ENCODE measurements around the gene CHRNA3.
"Not testable (repeated sequence)": the region's sequence is repeated elsewhere in the genome, so short reads cannot be mapped to it uniquely, and the experiment has no call there.

CHRNA3 gene

GRCh38 chr15:78617516-78617915, 3.3 kb downstream of the CHRNA3 start:
- H3K36me3 ChIP-seq (ENCODE audit: control insufficient read depth, insufficient read depth, low read length) = no peaks in the 10 kb centered on the region
- TF ChIP-seq, protein P1, sequence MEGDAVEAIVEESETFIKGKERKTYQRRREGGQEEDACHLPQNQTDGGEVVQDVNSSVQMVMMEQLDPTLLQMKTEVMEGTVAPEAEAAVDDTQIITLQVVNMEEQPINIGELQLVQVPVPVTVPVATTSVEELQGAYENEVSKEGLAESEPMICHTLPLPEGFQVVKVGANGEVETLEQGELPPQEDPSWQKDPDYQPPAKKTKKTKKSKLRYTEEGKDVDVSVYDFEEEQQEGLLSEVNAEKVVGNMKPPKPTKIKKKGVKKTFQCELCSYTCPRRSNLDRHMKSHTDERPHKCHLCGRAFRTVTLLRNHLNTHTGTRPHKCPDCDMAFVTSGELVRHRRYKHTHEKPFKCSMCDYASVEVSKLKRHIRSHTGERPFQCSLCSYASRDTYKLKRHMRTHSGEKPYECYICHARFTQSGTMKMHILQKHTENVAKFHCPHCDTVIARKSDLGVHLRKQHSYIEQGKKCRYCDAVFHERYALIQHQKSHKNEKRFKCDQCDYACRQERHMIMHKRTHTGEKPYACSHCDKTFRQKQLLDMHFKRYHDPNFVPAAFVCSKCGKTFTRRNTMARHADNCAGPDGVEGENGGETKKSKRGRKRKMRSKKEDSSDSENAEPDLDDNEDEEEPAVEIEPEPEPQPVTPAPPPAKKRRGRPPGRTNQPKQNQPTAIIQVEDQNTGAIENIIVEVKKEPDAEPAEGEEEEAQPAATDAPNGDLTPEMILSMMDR (IDR thresholded peaks at IDR 0.05) = no peak
- no peaks in the 10 kb centered on the region for H3K4me1 ChIP-seq
- no peaks in the 10 kb centered on the region for H3K9me3 ChIP-seq (ENCODE audit: control insufficient read depth, low read length)
- H3K4me2 ChIP-seq (ENCODE audit: low read length) = no peak overlapping the region
- no peak overlapping the region for H3K9ac ChIP-seq
- H3K79me2 ChIP-seq = no peaks in the 10 kb centered on the region
- H2AFZ ChIP-seq = no peak overlapping the region
- H3K4me3 ChIP-seq (ENCODE audit: low read depth, low read length) = no peak overlapping the region
- H3K27me3 ChIP-seq (ENCODE audit: control insufficient read depth, insufficient read depth, low read length) = peaks cover 6% of the 10 kb centered on the region
- H3K27ac ChIP-seq = no peak overlapping the region

- no peak overlapping the region for H3K9ac ChIP-seq
- H2AFZ ChIP-seq = no peak overlapping the region
- no peaks in the 10 kb centered on the region for H3K36me3 ChIP-seq (ENCODE audit: control insufficient read depth, insufficient read depth, low read length)
These were observed 3.7 kb downstream of the CHRNA3 start for GRCh38 chr15:78617076-78617475.

DNA sequence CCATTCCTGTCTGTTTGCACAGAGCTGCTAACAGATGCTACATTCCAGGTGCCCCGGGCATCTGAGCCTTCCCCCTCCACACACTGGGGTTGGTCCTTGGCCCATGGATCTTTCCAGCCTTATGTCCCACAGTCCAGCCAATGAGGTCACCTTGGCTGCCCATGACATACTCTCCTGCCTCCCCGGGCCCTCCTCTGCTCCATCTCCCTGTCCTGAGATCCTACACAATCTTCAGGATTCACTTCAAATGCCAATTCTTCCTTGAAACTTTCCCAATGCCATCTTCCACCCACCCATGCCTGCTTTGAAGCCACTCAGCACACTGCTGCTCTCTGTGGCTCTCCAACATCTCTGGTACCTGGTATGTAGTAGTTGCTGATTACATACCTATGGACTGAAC, 4.3 kb downstream of the CHRNA3 start:
- Histone ChIP-seq H3K4me1 (no peaks in the 10 kb centered on the region), H3K27me3 (ENCODE audit: control insufficient read depth, insufficient read depth, low read length) (peaks cover 6% of the 10 kb centered on the region), H3K4me3 (ENCODE audit: low read depth, low read length) (no peak overlapping the region), H3K9me3 (ENCODE audit: control insufficient read depth, low read length) (no peaks in the 10 kb centered on the region), H2AFZ (no peak overlapping the region), H3K79me2 (no peaks in the 10 kb centered on the region), H3K4me2 (ENCODE audit: low read length) (no peak overlapping the region), H3K27ac (no peak overlapping the region), H3K36me3 (ENCODE audit: control insufficient read depth, insufficient read depth, low read length) (no peaks in the 10 kb centered on the region), H3K9ac (no peak overlapping the region)
- TF ChIP-seq, protein P1 (IDR thresholded peaks at IDR 0.05) = no peak

More at GRCh38 chr15:78617076-78617475, 3.7 kb downstream of the CHRNA3 start:
- TF ChIP-seq, protein P1 (IDR thresholded peaks at IDR 0.05) = no peak
- peaks cover 6% of the 10 kb centered on the region for H3K27me3 ChIP-seq (ENCODE audit: control insufficient read depth, insufficient read depth, low read length)
- H3K4me1 ChIP-seq = no peaks in the 10 kb centered on the region
- H3K79me2 ChIP-seq = no peaks in the 10 kb centered on the region
- H3K9me3 ChIP-seq (ENCODE audit: control insufficient read depth, low read length) = no peaks in the 10 kb centered on the region
- H3K4me3 ChIP-seq (ENCODE audit: low read depth, low read length) = no peak overlapping the region
- H3K27ac ChIP-seq = no peak overlapping the region
- no peak overlapping the region for H3K4me2 ChIP-seq (ENCODE audit: low read length)

DNA sequence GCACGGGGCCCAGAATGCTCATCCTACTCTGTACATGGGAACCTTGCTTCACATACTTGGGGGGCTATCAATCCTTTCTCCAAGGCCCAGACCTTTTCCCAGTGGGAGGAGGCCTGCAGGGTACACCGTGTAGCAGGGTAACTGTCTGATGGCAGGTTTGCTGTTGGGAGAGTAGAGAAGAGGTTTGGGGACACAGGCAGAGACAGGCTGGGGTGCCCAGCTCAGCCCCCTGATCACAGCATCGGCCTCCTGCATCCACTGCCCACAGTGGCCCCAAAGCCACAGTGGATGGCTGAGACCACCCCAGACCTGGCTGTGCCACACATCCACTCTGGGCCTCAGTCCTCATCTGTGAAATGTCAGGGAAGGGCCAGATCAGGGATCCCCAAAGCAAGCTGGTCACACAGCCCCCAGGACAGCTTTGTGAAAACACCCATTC, 5.6 kb downstream of the CHRNA3 start:
- Histone ChIP-seq H3K9ac (no peak overlapping the region), H3K79me2 (no peaks in the 10 kb centered on the region), H2AFZ (no peak overlapping the region), H3K27me3 (ENCODE audit: control insufficient read depth, insufficient read depth, low read length) (peaks cover 6% of the 10 kb centered on the region), H3K4me2 (ENCODE audit: low read length) (no peak overlapping the region), H3K4me1 (no peaks in the 10 kb centered on the region), H3K4me3 (ENCODE audit: low read depth, low read length) (no peak overlapping the region), H3K9me3 (ENCODE audit: control insufficient read depth, low read length) (no peaks in the 10 kb centered on the region), H3K27ac (no peak overlapping the region), H3K36me3 (ENCODE audit: control insufficient read depth, insufficient read depth, low read length) (no peaks in the 10 kb centered on the region)
- TF ChIP-seq, protein P1 (IDR thresholded peaks at IDR 0.05) = no peak

DNA sequence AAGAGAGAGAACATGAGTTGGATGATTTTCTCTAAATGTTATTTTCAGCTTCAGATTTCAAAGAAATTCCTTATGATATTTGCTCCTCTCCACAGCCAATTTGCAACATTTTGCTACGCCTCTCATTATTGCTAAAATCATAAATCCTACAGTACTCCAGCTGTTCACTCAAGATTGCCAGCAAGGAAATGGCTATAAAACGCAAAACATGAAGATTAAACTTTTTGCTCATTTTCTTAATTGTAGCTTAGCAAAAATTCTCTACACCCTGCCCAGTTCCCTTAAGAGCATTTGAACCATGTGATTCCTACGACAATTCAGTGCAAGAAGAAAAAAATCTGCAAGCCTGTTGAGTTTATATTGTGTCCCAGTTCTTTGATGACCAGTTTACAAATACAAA, 6.8 kb downstream of the CHRNA3 start:
- TF ChIP-seq, protein P1 (IDR thresholded peaks at IDR 0.05) = no peak
- Histone ChIP-seq H3K27ac (no peak overlapping the region), H3K4me1 (no peaks in the 10 kb centered on the region), H3K27me3 (ENCODE audit: control insufficient read depth, insufficient read depth, low read length) (peaks cover 3% of the 10 kb centered on the region), H2AFZ (no peak overlapping the region), H3K36me3 (ENCODE audit: control insufficient read depth, insufficient read depth, low read length) (no peaks in the 10 kb centered on the region), H3K4me3 (ENCODE audit: low read depth, low read length) (no peak overlapping the region), H3K79me2 (no peaks in the 10 kb centered on the region), H3K4me2 (ENCODE audit: low read length) (no peak overlapping the region), H3K9ac (no peak overlapping the region), H3K9me3 (ENCODE audit: control insufficient read depth, low read length) (no peaks in the 10 kb centered on the region)

DNA sequence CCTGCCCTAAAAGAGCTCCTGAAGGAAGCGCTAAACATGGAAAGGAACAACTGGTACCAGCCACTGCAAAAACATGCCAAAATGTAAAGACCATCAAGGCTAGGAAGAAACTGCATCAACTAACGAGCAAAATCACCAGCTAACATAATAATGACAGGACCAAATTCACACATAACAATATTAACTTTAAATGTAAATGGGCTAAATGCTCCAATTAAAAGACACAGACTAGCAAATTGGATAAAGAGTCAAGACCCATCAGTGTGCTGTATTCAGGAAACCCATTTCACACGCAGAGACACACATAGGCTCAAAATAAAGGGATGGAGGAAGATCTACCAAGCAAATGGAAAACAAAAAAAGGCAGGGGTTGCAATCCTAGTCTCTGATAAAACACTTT, 11.2 kb downstream of the CHRNA3 start:
- not testable (repeated sequence) for H3K4me2 ChIP-seq (ENCODE audit: low read length); H2AFZ ChIP-seq; H3K4me3 ChIP-seq (ENCODE audit: low read depth, low read length); H3K27ac ChIP-seq; H3K4me1 ChIP-seq; H3K9ac ChIP-seq; H3K79me2 ChIP-seq; H3K9me3 ChIP-seq (ENCODE audit: control insufficient read depth, low read length); H3K36me3 ChIP-seq (ENCODE audit: control insufficient read depth, insufficient read depth, low read length); H3K27me3 ChIP-seq (ENCODE audit: control insufficient read depth, insufficient read depth, low read length)
